HFF-Myc (cell line): ENCODE results near the gene UTP4.

ENCODE experiments used
- DNase-seq: peaks from one replicate; pipeline ENCODE4 v3.0.0-alpha.2; 2011; ENCODE audit warnings: low read depth; ENCODE audit errors: extremely low read depth
- H3K4me3 ChIP-seq: replicated peaks from 2 replicates; pipeline ENCODE4 v1.5.1; 2011; ENCODE audit warnings: low read depth, mild to moderate bottlenecking, control low read depth, low read length
- CTCF ChIP-seq: IDR thresholded peaks from 2 replicates; pipeline ENCODE4 v1.5.1; 2012; ENCODE audit warnings: mild to moderate bottlenecking, low read depth, low read length, control low read depth; ENCODE audit errors: missing control alignments

Gene UTP4

GRCh38 chr16:69089091-69089910 lies 43.1 kb upstream of the UTP4 start:
- no peak for DNase-seq
- H3K4me3 ChIP-seq: no peak overlapping the region
- TF ChIP-seq CTCF: no peak

- no peak overlapping the region for H3K4me3 ChIP-seq
- DNase-seq: no peak
- no peak for TF ChIP-seq CTCF
These were observed 38.5 kb upstream of the UTP4 start for GRCh38 chr16:69093974-69094373.

GRCh38 chr16:69094501-69094900 lies 37.9 kb upstream of the UTP4 start:
- no peak for DNase-seq
- TF ChIP-seq CTCF: no peak
- H3K4me3 ChIP-seq: no peak overlapping the region

GRCh38 chr16:69095193-69095592 lies 37.3 kb upstream of the UTP4 start:
- TF ChIP-seq CTCF: no peak
- DNase-seq: no peak

GRCh38 chr16:69100071-69100691 lies 32.3 kb upstream of the UTP4 start:
- TF ChIP-seq CTCF: no peak
- H3K4me3 ChIP-seq: no peak overlapping the region
- no peak for DNase-seq

More at GRCh38 chr16:69095193-69095592, 37.3 kb upstream of the UTP4 start:
- no peak overlapping the region for H3K4me3 ChIP-seq

- peak within 1 kb of the TSS; percentile 45 for H3K4me3 ChIP-seq
- DNase-seq: no peak
- TF ChIP-seq CTCF: no peak
These were observed 26.7 kb upstream of the UTP4 start, which contains the start of gene HAS3 for GRCh38 chr16:69105501-69106361. Gene HAS3, plus strand, starts transcription at chr16:69105653. Its CDS starts 3,743 bp downstream, at chr16:69109396.
